ENCODE data around the gene SLC16A3.

- no peak for TF ChIP-seq POLR2A (IDR thresholded peaks at IDR 0.05)
- TF ChIP-seq, protein P1, sequence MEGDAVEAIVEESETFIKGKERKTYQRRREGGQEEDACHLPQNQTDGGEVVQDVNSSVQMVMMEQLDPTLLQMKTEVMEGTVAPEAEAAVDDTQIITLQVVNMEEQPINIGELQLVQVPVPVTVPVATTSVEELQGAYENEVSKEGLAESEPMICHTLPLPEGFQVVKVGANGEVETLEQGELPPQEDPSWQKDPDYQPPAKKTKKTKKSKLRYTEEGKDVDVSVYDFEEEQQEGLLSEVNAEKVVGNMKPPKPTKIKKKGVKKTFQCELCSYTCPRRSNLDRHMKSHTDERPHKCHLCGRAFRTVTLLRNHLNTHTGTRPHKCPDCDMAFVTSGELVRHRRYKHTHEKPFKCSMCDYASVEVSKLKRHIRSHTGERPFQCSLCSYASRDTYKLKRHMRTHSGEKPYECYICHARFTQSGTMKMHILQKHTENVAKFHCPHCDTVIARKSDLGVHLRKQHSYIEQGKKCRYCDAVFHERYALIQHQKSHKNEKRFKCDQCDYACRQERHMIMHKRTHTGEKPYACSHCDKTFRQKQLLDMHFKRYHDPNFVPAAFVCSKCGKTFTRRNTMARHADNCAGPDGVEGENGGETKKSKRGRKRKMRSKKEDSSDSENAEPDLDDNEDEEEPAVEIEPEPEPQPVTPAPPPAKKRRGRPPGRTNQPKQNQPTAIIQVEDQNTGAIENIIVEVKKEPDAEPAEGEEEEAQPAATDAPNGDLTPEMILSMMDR (IDR thresholded peaks at IDR 0.05) = no peak
These were observed 51.7 kb downstream of the SLC16A3 start for GRCh38 chr17:82280537-82280936.

Data from esophagus squamous epithelium (tissue), 4 donors.